T-helper 2 cell treated with Interferon-gamma antibody and Interleukin-4, amounts not matched to agents 5 μg/mL and 100 μg/mL, for 36 hours (primary cell): ENCODE results near the gene DOCK1.

Source experiments
- DNase-seq: peaks from one replicate; pipeline ENCODE4 v3.0.0; 2021; ENCODE audit warnings: low spot score
- H3K27ac Mint-ChIP-seq: one replicate; pipeline ENCODE4 v1.8.0; 2021; ENCODE audit warnings: mild to moderate bottlenecking, mixed read lengths
- H3K27me3 Mint-ChIP-seq: one replicate; pipeline ENCODE4 v1.8.0; 2021; ENCODE audit warnings: low read depth, mixed read lengths
- H3K36me3 Mint-ChIP-seq: one replicate; pipeline ENCODE4 v1.8.0; 2021; ENCODE audit warnings: low read depth, mixed read lengths
- H3K4me1 Mint-ChIP-seq: one replicate; pipeline ENCODE4 v1.8.0; 2021; ENCODE audit warnings: low read depth, mixed read lengths
- H3K4me3 Mint-ChIP-seq: one replicate; pipeline ENCODE4 v1.8.0; 2022; ENCODE audit warnings: mild to moderate bottlenecking, moderate library complexity, mixed read lengths
- H3K9me3 Mint-ChIP-seq: one replicate; pipeline ENCODE4 v1.8.0; 2021; ENCODE audit warnings: mixed read lengths

Gene DOCK1

GRCh38 chr10:127006453-127006852 is 101.2 kb downstream of the DOCK1 start:
- Mint-ChIP-seq H3K27ac (no peak overlapping the region), H3K4me3 (no peak overlapping the region), H3K4me1 (no peaks in the 10 kb centered on the region), H3K9me3 (peaks cover 2% of the 10 kb centered on the region), H3K36me3 (no peaks in the 10 kb centered on the region), H3K27me3 (no peaks in the 10 kb centered on the region)
- no peak for DNase-seq

- H3K4me3 Mint-ChIP-seq = no peak overlapping the region
- H3K27ac Mint-ChIP-seq = no peak overlapping the region
- H3K9me3 Mint-ChIP-seq = no peaks in the 10 kb centered on the region
- H3K4me1 Mint-ChIP-seq = no peaks in the 10 kb centered on the region
- H3K36me3 Mint-ChIP-seq = no peaks in the 10 kb centered on the region
- no peak for DNase-seq
- no peaks in the 10 kb centered on the region for H3K27me3 Mint-ChIP-seq
These were observed 104.1 kb downstream of the DOCK1 start for GRCh38 chr10:127009366-127009765.

DNA sequence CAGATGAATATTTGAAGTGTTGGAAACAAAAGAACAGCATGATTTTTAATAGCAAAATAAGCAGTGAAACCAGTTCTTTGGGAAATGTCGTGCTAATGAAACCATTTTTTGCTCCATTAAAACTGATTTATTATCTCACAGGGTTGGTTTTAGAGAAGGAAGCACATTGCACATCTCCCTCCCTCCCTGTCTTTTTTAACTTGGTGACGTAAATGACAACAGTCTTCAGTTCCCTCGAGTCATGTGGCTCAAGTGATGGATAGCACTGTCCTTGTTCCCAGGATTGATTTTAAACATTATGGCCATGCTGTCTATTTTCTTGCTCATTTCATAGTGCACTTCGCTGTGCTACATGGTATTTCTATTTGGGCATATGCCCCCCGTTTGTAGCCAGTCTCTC is 105.9 kb downstream of the DOCK1 start:
- Mint-ChIP-seq H3K9me3 (no peaks in the 10 kb centered on the region), H3K27ac (no peak overlapping the region), H3K4me1 (no peaks in the 10 kb centered on the region), H3K36me3 (no peaks in the 10 kb centered on the region), H3K27me3 (no peaks in the 10 kb centered on the region), H3K4me3 (no peak overlapping the region)
- no peak for DNase-seq

DNA sequence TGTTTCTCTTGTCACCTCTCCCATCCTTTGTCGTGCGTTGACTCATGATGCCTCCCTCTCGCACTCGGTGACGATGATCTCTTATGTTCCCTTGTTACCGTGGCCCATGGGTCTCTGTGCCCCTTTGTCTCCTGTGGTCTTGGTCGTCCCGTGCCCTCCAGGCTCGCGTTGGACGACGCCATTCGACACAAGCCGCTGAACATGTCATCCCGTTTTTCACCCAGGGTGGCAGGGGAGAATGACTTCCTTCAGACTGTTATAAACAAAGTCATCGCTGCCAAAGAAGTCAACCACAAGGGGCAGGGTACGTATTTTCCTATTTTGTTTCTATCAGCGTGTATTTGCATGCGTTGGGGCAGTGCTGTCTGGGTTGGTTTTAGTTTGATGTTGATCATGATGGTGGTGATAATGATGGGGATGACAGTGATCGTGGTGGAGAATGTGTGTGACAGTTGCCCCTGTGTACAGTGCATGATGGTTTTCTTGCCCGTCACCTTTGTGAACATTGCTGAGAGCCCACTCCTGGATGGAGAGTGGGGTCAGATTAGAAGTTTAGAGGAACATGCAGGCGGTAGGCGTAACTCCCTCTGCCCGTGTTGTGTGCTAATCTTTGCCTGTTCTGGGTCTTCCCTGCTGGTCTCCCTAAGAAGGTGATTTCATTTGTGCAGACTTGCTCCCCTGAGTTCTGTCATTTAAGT is 107.0 kb downstream of the DOCK1 start:
- no peak overlapping the region for H3K4me3 Mint-ChIP-seq
- no peaks in the 10 kb centered on the region for H3K36me3 Mint-ChIP-seq
- H3K4me1 Mint-ChIP-seq = no peaks in the 10 kb centered on the region
- DNase-seq = no peak
- H3K27ac Mint-ChIP-seq = no peak overlapping the region
- no peaks in the 10 kb centered on the region for H3K27me3 Mint-ChIP-seq
- no peaks in the 10 kb centered on the region for H3K9me3 Mint-ChIP-seq

GRCh38 chr10:127012769-127013152 is 107.5 kb downstream of the DOCK1 start:
- no peak overlapping the region for H3K27ac Mint-ChIP-seq
- no peaks in the 10 kb centered on the region for H3K27me3 Mint-ChIP-seq
- no peaks in the 10 kb centered on the region for H3K36me3 Mint-ChIP-seq
- no peak for DNase-seq
- H3K9me3 Mint-ChIP-seq = no peaks in the 10 kb centered on the region
- no peaks in the 10 kb centered on the region for H3K4me1 Mint-ChIP-seq
- no peak overlapping the region for H3K4me3 Mint-ChIP-seq

DNA sequence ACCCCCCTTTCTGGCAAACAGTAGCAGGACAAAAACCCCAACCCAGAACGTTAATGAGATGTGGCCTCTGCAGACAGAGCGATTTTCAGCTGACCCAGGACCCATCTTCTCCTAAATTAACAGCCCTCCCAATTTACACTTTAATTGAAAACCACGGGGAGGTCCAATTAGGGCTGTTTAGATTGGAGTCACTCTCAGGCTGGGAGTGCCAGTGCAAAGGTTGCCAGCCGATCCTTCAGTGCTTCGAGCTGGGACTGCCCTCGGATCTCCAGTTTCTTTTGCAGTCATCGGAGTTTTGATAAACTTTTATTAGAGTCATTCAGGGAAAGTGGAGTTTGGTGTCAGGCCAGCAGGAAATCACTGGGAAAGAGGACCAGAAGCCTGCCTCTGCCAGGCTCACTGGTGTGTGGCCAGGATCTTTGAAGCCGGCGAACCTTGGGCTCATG is 108.0 kb downstream of the DOCK1 start:
- no peak for DNase-seq
- H3K9me3 Mint-ChIP-seq = no peaks in the 10 kb centered on the region
- no peaks in the 10 kb centered on the region for H3K27me3 Mint-ChIP-seq
- H3K36me3 Mint-ChIP-seq = no peaks in the 10 kb centered on the region
- H3K4me1 Mint-ChIP-seq = no peaks in the 10 kb centered on the region
- no peak overlapping the region for H3K4me3 Mint-ChIP-seq
- no peak overlapping the region for H3K27ac Mint-ChIP-seq

DNA sequence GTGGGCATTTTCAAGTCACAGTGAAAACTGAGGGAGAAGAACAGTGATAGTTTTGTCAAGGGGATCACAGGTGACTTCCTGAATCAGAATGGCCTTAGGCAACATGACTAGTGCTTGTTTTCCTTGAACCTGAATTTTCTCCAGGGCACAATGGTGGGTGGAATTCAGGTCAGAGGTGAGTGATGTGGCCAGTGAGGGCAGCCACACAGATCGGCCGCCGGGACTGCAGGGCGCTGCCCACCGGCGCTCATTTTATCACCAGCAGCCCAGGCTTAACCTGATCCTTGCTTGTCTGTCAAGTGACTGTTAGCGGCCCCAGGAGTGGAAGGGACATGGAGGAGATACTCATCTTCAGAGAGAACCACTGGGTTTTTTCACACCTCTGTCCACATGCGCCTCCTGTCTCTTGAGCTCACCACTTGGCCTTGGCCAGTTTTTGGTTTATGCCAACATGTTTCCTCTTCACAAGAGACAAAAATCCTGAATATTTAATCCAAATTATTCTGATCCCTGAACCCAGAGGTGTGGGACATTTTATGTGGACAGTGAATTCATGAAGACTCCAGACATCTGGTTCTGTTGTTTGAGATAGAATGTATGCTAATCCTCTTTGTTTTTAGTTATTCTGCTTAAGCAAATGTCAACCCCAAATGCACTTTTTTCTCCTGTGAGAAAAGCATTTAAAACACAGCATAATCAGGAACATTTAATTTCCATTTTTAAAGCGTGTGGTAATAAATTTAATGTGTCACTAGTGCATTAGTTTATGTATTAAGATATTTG is 108.7 kb downstream of the DOCK1 start:
- H3K9me3 Mint-ChIP-seq = no peaks in the 10 kb centered on the region
- no peaks in the 10 kb centered on the region for H3K4me1 Mint-ChIP-seq
- H3K36me3 Mint-ChIP-seq = no peaks in the 10 kb centered on the region
- no peak for DNase-seq
- no peak overlapping the region for H3K27ac Mint-ChIP-seq
- no peaks in the 10 kb centered on the region for H3K27me3 Mint-ChIP-seq
- no peak overlapping the region for H3K4me3 Mint-ChIP-seq

DNA sequence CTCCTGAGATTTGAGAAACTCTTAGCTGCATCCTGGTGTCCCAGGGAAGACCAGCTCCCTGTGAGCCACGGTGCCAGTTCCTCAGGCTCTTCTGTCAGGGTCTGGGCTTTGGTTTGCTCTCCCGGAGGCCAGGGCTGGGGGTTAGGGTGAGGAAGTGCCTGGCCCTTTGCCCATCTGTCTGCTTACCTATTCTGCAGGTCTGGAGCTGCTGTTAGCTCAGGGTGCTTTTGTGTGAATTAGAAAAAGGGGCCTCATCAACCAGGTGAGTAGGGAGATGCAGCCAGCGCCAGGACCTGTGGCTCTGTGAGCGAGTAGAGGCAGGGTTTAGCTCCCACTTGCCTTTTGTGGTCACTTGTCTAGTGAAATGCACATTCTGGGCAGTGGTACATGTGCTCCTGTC is 109.4 kb downstream of the DOCK1 start:
- no peaks in the 10 kb centered on the region for H3K36me3 Mint-ChIP-seq
- H3K9me3 Mint-ChIP-seq = no peaks in the 10 kb centered on the region
- no peak overlapping the region for H3K27ac Mint-ChIP-seq
- H3K27me3 Mint-ChIP-seq = no peaks in the 10 kb centered on the region
- H3K4me1 Mint-ChIP-seq = no peaks in the 10 kb centered on the region
- no peak for DNase-seq
- no peak overlapping the region for H3K4me3 Mint-ChIP-seq

GRCh38 chr10:127015373-127015772 is 110.1 kb downstream of the DOCK1 start:
- H3K9me3 Mint-ChIP-seq = no peaks in the 10 kb centered on the region

DNA sequence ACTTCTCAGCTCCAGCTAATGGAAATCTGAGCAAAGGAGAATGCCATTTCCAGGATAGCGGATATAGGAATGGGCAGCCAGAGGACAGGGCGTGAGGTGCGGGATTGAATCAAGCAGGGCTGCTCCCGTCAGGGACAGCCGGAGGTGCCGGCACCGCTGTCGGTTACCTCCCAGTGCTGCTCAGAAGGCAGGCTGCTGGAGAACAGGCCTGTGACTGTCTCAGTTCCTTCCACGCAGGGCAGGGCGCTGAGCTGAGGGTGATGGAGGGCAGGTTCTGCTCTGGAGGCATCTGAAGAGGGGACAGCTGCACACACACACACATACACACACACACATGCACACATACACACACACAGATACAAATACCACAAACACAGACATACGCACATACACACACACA is 111.1 kb downstream of the DOCK1 start:
- no peaks in the 10 kb centered on the region for H3K9me3 Mint-ChIP-seq
- DNase-seq = no peak
- H3K4me1 Mint-ChIP-seq = no peaks in the 10 kb centered on the region
- H3K27ac Mint-ChIP-seq = no peak overlapping the region
- no peaks in the 10 kb centered on the region for H3K27me3 Mint-ChIP-seq
- H3K36me3 Mint-ChIP-seq = no peaks in the 10 kb centered on the region
- no peak overlapping the region for H3K4me3 Mint-ChIP-seq

More at GRCh38 chr10:127015373-127015772, 110.1 kb downstream of the DOCK1 start:
- no peak for DNase-seq
- Mint-ChIP-seq H3K4me1 (no peaks in the 10 kb centered on the region), H3K36me3 (no peaks in the 10 kb centered on the region), H3K27ac (no peak overlapping the region), H3K4me3 (no peak overlapping the region), H3K27me3 (no peaks in the 10 kb centered on the region)

- Mint-ChIP-seq H3K9me3 (no peaks in the 10 kb centered on the region), H3K27ac (no peak overlapping the region), H3K36me3 (no peaks in the 10 kb centered on the region), H3K27me3 (no peaks in the 10 kb centered on the region), H3K4me1 (no peaks in the 10 kb centered on the region), H3K4me3 (no peak overlapping the region)
- no peak for DNase-seq
These were observed 112.5 kb downstream of the DOCK1 start for GRCh38 chr10:127017541-127018297.

GRCh38 chr10:127018298-127018650 is 113.0 kb downstream of the DOCK1 start:
- no peak overlapping the region for H3K4me3 Mint-ChIP-seq
- H3K27me3 Mint-ChIP-seq = no peaks in the 10 kb centered on the region
- no peak for DNase-seq
- H3K9me3 Mint-ChIP-seq = no peaks in the 10 kb centered on the region
- H3K4me1 Mint-ChIP-seq = no peaks in the 10 kb centered on the region
- H3K27ac Mint-ChIP-seq = no peak overlapping the region
- no peaks in the 10 kb centered on the region for H3K36me3 Mint-ChIP-seq

- Mint-ChIP-seq H3K27ac (no peak overlapping the region), H3K36me3 (no peaks in the 10 kb centered on the region), H3K27me3 (no peaks in the 10 kb centered on the region), H3K4me1 (no peaks in the 10 kb centered on the region), H3K9me3 (no peaks in the 10 kb centered on the region), H3K4me3 (no peak overlapping the region)
- DNase-seq = no peak
These were observed 113.5 kb downstream of the DOCK1 start for GRCh38 chr10:127018766-127019165.

GRCh38 chr10:127020260-127020659 is 115.0 kb downstream of the DOCK1 start:
- Mint-ChIP-seq H3K36me3 (no peaks in the 10 kb centered on the region), H3K27me3 (no peaks in the 10 kb centered on the region), H3K9me3 (no peaks in the 10 kb centered on the region), H3K4me1 (no peaks in the 10 kb centered on the region), H3K4me3 (no peak overlapping the region), H3K27ac (no peak overlapping the region)
- no peak for DNase-seq
